GM21619 (cell line): Measurements from ENCODE around the gene TPRN.
A peak's percentile ranks its signal among the peaks of the same experiment; 100 is the strongest.
"Not testable (repeated sequence)": the region's sequence is repeated elsewhere in the genome, so short reads cannot be mapped to it uniquely, and the experiment has no call there.

Experiments used
- ATAC-seq: cut with Tn5 transposase; IDR thresholded peaks from one replicate; pipeline ENCODE4 v1.9.1; 2021; ENCODE audit not compliant: unreplicated experiment

The TPRN gene, protein sequence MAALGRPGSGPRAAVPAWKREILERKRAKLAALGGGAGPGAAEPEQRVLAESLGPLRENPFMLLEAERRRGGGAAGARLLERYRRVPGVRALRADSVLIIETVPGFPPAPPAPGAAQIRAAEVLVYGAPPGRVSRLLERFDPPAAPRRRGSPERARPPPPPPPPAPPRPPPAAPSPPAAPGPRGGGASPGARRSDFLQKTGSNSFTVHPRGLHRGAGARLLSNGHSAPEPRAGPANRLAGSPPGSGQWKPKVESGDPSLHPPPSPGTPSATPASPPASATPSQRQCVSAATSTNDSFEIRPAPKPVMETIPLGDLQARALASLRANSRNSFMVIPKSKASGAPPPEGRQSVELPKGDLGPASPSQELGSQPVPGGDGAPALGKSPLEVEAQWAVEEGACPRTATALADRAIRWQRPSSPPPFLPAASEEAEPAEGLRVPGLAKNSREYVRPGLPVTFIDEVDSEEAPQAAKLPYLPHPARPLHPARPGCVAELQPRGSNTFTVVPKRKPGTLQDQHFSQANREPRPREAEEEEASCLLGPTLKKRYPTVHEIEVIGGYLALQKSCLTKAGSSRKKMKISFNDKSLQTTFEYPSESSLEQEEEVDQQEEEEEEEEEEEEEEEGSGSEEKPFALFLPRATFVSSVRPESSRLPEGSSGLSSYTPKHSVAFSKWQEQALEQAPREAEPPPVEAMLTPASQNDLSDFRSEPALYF

DNA sequence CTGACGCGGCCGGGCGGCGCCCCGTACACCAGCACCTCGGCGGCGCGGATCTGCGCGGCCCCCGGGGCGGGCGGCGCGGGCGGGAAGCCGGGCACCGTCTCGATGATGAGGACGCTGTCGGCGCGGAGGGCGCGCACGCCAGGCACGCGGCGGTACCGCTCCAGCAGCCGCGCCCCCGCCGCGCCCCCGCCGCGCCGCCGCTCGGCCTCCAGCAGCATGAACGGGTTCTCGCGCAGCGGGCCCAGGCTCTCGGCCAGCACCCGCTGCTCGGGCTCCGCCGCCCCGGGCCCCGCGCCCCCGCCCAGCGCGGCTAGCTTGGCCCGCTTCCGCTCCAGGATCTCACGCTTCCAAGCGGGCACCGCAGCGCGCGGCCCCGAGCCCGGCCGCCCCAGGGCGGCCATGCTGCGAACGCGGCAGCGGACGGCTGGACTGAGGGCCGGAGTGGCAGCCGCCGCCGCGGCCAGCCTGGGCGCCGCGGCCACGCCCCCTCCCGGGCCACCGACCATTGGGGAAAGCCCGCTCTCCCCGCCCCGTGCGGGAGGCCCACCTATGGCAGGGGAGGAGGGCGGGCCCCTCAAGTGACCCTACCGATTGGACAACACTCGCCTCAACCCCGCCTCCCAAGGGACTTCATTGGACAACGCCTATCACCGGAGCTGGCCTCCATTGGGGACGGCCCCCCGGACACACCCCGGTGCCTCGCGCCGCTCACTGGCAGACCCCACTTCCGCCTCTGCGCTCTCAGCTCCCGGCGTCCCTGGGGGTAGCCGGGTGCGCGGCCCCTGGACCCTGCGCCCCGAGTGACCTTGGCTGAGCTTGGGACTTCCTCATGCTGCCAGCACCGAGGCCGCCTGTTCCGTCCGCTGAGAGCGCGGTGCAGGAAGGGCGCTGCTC is at the start of gene TPRN:
Gene TPRN (minus strand): TSS at position 431 of the 894 bp plus-strand sequence. CDS start 30 bp downstream, at position 401.
- peak; percentile 79 for ATAC-seq

DNA sequence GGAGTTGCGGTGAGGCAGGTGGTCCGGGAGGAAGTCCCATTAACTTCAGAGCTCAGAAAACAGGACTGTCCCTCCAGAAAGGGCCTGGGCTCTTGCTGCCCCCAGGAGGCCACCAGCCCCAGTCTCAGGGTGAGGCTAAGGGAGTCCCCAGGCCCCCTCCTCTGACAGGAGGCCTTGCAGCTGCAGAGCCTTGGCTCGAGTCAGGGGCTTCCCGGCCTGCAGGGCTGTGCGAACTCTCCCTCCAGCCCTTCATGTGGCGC is 47.3 kb upstream of the TPRN start:
- ATAC-seq: no peak

DNA sequence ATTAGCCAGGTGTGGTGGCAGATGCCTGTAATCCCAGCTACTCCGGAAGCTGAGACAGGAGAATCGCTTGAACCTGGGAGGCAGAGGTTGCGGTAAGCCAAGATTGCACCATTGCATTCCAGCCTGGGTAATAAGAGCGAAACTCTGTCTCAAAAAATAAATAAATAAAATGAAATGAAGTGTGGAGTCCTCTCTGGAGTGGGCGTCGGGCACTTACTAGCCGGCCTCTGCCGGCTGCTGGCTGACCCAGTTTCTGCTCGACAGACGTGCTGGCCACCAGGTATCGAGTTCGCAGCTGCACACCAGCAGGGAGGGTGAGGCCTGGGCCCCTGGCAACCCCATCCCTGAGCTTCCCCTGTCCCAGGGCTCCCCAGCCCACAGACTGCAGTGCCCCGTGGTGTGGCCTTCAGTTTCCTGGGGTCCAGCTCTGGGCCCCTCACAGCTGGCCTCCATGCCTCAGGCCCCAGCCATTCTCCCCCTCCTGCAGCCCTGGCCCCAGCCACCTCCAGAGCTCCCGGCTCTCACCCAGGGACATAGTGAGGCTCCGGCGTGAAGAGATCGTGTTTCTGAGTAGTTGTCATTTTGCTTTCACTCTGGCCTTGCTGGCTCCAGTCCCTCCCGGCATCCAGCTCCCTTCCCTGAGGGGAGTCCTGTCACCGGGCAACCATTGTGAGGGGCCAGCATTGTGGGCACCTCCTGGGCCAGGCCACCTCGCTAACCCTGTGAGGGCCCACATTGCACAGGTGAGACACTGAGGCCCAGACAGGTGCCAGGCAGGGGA is 46.8 kb upstream of the TPRN start:
- ATAC-seq: no peak

DNA sequence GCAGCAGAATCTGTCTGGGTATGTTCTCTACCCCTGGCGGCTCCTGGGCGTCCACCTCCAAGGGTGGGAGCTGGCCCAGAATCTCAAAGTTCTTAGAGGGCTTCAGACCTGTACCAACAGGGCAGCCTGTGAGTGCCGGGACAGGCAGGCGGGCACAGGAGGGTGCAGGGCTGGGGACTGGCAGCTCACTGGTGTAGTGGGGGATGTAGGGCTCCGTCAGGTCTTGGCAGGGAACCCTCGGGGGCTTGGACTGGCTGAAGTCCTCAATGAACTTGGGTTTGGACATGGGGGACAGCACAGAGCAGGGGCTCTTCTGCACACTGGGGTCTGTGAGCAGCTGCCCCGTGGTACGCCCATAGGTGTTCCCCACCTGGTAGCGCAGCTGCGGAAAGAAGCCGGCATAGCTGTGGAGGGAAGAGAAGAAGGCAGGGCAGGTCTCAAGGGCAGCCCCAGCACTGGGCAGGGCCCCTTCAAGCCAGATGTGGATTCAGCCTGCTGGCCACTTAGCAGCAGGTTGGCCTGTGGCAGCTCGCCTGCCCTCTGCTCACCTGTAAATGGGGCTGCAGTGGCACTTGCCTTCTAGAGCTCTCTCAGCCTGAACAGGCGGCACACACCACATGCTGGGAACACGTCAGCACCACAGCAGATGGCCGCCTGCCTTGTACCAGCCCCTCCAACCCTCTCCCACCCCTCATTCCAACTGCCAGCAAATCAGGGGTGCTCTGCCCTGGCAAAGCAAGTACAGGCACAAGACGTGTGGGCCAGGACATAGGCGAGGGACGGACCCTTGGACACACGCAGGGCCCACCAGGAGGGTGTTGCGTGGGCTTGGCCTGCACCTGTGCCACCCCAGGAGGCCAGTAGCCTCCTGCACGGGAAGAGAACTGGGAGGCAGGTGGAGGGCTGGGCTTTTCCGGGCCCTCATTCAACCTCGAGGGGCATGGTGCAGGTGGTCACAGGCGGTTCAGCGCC is 45.2 kb upstream of the TPRN start:
- ATAC-seq: no peak

DNA sequence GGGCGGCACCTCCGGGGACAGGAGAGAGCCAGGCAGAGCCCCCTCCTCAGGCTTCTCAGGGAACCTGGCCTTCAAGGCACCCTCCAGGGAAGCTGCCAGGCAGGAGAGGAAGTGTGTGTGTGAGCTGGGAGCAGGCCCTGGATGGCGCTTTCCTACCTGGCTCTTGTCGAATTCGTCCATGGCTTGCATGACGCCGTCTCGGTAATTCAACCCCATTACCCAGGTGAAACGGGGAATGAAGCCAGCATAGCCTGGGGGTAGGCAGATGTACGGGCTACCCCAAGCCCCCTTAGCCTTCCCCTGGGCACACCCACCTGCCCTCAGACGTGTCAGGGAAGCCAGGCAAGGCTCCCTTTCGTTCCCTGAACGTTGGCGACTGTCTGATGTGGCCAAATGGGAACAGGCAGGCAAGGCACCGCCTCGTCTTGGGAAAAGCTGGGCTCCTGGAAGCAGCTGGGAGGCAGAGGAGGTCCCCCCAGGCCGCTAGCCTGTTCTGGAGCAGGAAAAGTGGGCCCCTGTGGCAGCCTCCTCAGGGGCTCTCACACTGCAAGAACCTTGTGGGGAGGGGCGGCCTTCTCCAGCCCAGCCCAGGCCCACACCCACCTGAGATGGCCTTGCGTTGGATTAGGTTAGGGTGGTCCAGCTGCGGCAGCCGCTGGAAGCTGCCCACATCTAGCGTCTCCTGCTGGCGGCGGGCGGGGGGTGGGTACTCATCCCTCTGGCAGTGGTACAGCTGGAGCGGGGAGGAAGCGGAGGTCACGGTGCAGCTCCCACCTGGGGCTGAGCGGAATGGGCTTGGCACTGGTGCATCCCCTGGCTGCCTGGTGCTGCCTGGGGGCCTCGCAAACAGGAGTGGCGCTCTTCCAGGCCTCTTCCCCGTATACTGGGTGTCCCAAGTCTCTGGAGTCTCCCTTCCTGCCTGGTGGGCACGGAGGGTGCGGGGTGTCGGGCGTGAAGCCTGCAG is 44.2 kb upstream of the TPRN start:
- ATAC-seq: no peak

DNA sequence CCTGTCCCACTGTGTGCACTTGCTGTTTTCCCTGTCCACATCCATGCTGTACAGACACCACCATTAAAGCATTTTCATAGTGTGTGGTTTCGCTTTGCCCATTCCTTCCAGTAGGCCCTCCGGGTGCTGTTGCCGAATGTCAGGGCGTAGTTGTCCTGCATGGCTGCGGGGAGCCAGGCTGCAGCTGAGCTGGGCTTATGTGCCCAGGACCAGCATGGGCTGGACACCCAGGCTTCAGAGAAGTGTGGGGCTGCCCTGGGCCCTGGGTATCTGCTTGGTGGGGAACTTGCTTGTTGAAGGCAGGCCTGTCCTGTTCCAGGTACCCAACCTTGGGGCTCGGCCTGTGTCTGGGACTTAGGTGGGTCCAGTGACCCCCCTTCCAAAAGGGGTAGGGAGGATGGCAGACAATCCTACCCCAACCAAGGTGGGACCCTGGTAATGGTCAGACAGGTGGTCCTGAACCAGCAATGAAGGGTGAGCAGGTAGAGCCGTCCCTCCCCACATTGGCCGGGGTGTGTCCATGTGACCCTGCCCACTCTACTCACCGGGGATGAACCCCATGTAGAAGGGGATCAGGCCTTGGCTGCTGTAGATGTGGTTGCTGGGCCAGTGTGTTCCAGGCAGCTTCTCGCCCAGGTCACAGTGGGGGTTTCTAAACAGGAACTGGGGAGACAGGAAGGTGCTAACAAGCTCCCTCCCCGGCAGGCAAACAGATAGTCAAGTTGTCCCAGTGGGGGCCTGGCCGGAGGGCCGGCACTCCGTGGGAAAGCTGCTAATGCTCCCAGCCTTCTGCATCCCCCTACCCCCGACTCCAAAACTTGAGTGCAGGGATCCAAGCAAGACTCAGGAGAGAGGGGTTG is 43.3 kb upstream of the TPRN start:
- no peak for ATAC-seq

DNA sequence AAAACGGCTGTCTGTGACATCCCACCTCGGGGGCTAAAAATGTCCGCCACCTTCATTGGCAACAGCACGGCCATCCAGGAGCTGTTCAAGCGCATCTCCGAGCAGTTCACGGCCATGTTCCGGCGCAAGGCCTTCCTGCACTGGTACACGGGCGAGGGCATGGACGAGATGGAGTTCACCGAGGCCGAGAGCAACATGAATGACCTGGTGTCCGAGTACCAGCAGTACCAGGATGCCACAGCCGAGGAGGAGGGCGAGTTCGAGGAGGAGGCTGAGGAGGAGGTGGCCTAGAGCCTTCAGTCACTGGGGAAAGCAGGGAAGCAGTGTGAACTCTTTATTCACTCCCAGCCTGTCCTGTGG is 42.7 kb upstream of the TPRN start:
- not testable (repeated sequence) for ATAC-seq

DNA sequence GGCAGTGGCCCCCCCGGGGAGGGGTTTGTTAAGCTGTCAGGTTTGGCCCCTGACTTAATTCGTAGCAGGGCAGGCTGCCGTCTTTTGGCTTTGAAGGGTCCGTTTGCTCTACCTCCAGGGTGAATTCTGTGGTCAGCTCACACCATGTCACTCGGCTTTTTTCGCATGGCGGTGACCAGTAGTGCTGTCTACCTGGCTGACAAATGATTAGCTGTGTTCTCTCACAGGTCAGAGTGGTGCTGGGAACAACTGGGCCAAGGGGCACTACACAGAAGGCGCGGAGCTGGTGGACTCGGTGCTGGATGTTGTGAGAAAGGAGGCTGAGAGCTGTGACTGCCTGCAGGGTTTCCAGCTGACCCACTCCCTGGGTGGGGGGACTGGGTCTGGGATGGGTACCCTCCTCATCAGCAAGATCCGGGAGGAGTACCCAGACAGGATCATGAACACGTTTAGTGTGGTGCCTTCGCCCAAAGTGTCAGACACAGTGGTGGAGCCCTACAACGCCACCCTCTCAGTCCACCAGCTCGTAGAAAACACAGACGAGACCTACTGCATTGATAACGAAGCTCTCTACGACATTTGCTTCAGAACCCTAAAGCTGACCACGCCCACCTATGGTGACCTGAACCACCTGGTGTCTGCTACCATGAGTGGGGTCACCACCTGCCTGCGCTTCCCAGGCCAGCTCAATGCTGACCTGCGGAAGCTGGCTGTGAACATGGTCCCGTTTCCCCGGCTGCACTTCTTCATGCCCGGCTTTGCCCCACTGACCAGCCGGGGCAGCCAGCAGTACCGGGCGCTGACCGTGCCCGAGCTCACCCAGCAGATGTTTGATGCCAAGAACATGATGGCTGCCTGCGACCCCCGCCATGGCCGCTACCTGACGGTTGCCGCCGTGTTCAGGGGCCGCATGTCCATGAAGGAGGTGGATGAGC is 42.0 kb upstream of the TPRN start:
- no peak for ATAC-seq

DNA sequence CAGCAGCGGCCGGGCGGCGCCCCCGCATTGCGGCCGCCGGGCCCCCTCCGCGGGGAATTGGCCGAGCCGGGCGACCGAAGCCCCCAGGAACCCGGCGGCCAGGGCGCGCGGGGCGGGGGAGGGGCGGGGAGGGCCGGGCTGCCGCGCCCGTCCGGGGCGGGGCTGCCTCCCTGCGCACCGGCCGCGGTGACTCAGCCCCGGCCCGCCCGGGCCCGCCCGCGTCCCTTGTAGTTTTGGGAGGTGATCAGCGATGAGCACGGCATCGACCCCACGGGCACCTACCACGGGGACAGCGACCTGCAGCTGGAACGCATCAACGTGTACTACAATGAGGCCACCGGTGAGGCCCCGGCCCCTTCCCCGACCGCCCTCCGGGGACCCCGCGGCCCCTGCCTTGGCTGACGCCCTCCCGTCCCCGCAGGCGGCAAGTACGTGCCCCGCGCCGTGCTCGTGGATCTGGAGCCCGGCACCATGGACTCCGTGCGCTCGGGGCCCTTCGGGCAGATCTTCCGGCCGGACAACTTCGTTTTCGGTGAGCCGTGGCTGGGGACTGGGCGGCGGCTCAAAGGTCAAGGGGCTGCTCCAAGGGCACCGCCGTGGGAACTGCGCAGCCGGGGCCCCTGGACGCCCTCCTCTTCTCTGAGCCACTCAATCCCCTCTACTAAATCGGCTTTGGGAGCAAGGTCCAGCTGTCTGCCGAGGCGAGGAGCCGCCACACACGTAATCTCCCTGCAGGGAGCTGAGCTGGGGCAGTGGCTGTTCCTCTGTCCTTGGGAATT is 41.1 kb upstream of the TPRN start:
- peak; percentile 3 for ATAC-seq

DNA sequence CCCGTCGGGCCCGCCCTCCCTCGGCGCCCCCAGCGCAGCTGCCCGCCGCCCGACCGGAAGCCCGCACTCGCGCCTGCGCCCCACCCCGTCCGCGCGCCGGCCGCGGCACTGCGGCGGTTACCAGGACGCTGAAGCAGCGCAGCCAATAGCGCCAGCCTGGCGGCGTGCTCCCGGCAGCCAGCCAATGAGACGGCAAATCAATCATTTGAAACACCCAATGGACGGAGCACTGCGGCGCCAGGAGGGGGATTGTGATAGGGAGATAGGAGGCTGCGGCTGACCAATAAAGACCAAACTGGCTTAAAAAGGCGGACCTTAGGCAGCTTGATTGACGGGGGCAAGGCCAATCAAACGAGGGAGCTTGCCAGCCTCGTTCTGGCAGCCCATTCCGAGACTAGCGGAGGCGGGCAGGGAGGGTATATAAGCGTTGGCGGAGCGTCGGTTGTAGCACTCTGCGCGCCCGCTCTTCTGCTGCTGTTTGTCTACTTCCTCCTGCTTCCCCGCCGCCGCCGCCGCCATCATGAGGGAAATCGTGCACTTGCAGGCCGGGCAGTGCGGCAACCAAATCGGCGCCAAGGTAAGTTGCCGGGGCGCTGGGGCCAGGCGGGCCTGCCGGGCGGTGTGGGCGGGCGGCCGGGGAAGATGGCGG is 40.4 kb upstream of the TPRN start, which contains the start of gene TUBB4B:
Gene TUBB4B (plus strand): TSS at position 447 of the 649 bp plus-strand sequence. CDS start 74 bp downstream, at position 521.
- peak; percentile 67 for ATAC-seq

DNA sequence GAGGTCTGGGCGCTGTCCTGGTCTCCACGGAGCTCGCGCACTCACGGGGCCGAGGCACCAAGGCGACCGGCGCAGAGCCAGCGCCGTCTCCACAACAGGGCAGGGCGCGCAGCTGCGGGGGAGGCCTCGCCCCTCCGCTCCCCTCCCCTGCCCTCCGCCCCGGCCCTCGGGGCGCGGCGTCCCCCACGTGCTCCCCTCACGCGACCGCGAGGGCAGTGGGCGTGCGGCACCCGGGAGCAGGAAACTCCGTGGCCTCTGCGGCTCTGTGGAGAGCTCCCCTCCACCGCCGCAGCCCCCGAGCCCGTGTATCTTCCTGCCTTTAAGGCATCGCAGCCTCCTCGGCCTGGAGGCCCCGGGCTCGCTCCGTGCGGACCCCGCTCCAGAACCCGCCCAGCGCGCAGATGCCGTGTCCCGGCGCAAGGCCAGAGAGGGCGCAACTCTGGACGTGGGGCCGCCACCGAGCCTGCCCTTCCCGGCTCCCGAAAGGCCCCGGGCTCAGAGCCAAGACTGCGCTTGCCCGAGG is 39.8 kb upstream of the TPRN start:
- ATAC-seq: peak; percentile 23

DNA sequence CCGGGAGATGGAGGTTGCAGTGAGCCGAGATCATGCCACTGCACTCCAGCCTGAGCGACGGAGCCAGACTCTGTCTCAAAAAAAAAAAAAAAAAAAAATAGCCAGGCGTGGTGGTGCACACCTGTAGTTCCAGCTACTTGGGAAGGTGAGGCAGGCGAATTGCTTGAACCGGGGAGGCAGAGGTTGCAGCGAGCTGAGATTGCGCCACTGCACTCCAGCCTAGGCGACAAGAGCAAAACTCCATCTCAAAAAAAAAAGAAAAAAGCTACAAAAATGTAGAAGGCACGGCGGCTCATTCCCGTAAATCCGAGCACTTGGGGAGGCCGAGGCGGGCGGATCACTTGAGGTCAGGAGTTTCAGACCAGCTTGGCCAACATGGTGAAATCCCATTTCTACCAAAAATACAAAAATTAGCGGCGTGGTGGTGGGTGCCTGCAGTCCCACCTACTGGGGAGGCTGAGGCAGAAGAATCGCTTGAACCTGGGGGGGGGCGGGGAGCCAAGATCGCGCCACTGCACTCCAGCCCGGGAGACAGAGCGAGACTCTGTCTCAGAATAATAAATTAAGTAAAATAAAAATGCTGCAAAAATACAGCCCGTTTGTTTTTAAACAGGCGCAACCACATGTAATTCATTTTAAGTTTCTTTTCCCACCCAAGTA is 39.1 kb upstream of the TPRN start:
- ATAC-seq: not testable (repeated sequence)

DNA sequence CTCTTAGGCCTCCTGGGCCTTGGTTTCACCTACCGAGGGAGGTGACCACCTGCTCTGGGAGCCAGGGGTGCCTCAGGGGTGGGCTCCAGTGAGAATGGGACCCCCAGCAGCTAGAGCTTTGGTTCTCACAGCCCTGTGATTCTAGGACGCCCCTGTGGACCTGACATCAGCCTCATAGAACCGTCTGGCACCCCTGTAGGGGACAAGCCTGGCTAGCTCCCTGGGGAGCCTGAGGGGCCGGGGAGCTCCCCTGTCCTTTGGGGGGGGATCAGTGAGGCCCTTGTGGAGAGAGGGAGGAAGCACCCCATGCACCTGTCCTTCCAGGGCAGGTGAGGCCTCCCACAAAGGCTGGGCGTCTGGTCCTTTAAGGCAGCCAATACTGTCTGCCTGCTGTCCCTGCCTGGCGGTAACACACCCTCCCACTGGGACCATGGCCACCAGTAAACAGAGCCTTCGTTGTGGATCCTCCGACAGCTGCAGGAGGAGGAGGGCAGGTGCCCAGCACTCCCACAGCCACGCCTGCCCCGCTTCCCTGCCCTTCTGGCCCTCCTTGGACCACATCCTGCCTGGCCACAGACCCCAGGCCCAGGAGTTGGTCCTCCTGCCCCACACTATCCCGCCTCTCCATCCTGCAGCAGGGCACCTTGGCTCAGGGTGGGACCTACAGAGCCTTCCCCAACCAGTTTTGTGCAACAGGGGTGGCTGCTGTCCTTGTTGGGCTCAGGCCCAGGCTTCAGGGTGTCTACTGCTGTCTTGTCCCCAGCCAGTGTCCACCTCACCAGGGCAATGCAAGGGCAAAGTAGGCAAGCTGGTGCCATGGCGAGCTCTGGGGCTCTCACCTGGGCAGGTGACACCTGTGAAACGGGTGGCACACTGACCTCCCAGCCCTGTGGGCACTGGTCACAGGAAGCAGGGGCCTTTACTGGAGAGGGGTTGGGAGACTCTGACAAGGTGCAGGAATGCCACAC is 37.5 kb upstream of the TPRN start:
- no peak for ATAC-seq
